K562 (cell line): Measurements from ENCODE around the gene TNIP1. TPM values are rescaled to one million over a fixed set of nuclear protein-coding genes. Genes with fewer than 3 reads are reported as not detected.

Source experiments
- BRD9 ChIP-seq: fragments of 450-650 bp; IDR thresholded peaks from 2 replicates; pipeline ENCODE4 v1.6.1; 2018; ENCODE audit warnings: low read depth; ENCODE audit not compliant: partially characterized antibody
- EZH2 ChIP-seq: IDR thresholded peaks from 2 replicates; pipeline ENCODE4 v1.6.1; 2012; ENCODE audit warnings: low read depth, mild to moderate bottlenecking, inconsistent platforms, low read length, borderline replicate concordance
- FUS ChIP-seq: fragments of 200-400 bp; formaldehyde crosslinking; optimal IDR thresholded peaks from 2 replicates; pipeline ENCODE3; 2017; ENCODE audit warnings: low read depth, low read length
- KDM2B ChIP-seq: fragments of 250-450 bp; sonication (Bioruptor Pico); IDR thresholded peaks from 2 replicates; pipeline ENCODE4 v1.8.0; 2021; ENCODE audit warnings: mild to moderate bottlenecking, moderate library complexity
- OTX1 ChIP-seq: fragments of 450-650 bp; formaldehyde crosslinking; IDR thresholded peaks from 2 replicates; pipeline ENCODE4 v1.4.0; 2022; ENCODE audit warnings: mild to moderate bottlenecking
- PHB ChIP-seq: fragments of 250-450 bp; sonication (Bioruptor Pico); IDR thresholded peaks from 2 replicates; pipeline ENCODE4 v1.5.0; 2021
- POU5F1 ChIP-seq: fragments of 150-350 bp; IDR thresholded peaks from 2 replicates; pipeline ENCODE4 v1.6.1; 2014; ENCODE audit warnings: borderline replicate concordance, low read length, low read depth, mild to moderate bottlenecking; ENCODE audit not compliant: partially characterized antibody
- RFX7 ChIP-seq: fragments of 250-450 bp; sonication (Bioruptor Pico); IDR thresholded peaks from 2 replicates; pipeline ENCODE4 v1.5.1; 2021; ENCODE audit warnings: mild to moderate bottlenecking
- ZBTB11 ChIP-seq, 3 experiments: fragments of 200-800 bp in 1 of 3; fragments of 250-450 bp in 1 of 3; fragments of 450-650 bp in 1 of 3; sonication (Bioruptor Pico) in 1 of 3; sonication (Bioruptor generic) in 1 of 3; formaldehyde crosslinking in 1 of 3; IDR thresholded peaks; 2 replicates each; pipeline versions ENCODE4 v1.6.1 to v1.8.0; 2016 to 2022; ENCODE audit warnings: mild to moderate bottlenecking in 2 of 3, missing genetic modification characterization in 2 of 3, missing compliant biosample characterization in 1 of 3, moderate library complexity in 1 of 3
- ZNF224 ChIP-seq: sonication (generic); formaldehyde crosslinking; IDR thresholded peaks from 2 replicates; pipeline ENCODE4 v1.8.0; 2022; ENCODE audit warnings: mild to moderate bottlenecking, missing genetic modification reagents
- polyA plus RNA-seq, 8 experiments: library from polyadenylated mRNA; depleted of rRNA in 4 of 8; stranded (reverse) in 5 of 8; unstranded in 3 of 8; fragments of >200 nt; fragmentation: Nextera tagmentation in 2 of 8; fragmentation: Illumina TruSeq in 1 of 8; extraction: Ambion mirVana in 2 of 8; extraction: Trizol in 1 of 8; gene quantifications; 2 replicates each; pipeline versions ENCODE4 v1.2.1 to v1.2.3, GENCODE V29; 2011 to 2014; ENCODE audit warnings: inconsistent platforms in 1 of 8, missing spikeins in 1 of 8
- total RNA-seq, 7 experiments: library from RNA; depleted of rRNA in 6 of 7; stranded (reverse); fragments of >200 nt in 6 of 7; fragmentation: Illumina TruSeq in 2 of 7; extraction: Trizol in 2 of 7; gene quantifications; 2 replicates each; pipeline versions ENCODE4 v1.2.1 to v1.2.3, GENCODE V29; 2011 to 2021; ENCODE audit warnings: low replicate concordance in 1 of 7
- TF ChIP-seq, protein P1 (sequence below): IDR thresholded peaks from 2 replicates; pipeline ENCODE4 v1.6.1; 2012; ENCODE audit warnings: low read depth, low read length, improper control_type of control experiment, borderline replicate concordance
- TF ChIP-seq, protein P2 (sequence below), 3 experiments: IDR thresholded peaks in 2 of 3; conservative IDR thresholded peaks in 1 of 3; 2 replicates each; pipeline ENCODE4 v1.5.1; 2011 to 2012; ENCODE audit warnings: low read length in 3 of 3, mild to moderate bottlenecking in 3 of 3, control low read depth in 2 of 3, improper control_type of control experiment in 1 of 3, inconsistent platforms in 1 of 3, low read depth in 1 of 3, mixed read lengths in 1 of 3, moderate library complexity in 1 of 3; ENCODE audit not compliant: insufficient read depth in 2 of 3

Gene TNIP1
- total and polyA plus RNA-seq, 9 of the 15 experiments (the other 6 are each of a cell fraction or from before 2014, with no cell fraction given) = 0.46 to 41.0 (median 24.6) TPM

- TF ChIP-seq EZH2 = no peak
- no peak for TF ChIP-seq POU5F1
- no peak for TF ChIP-seq ZBTB11 (CRISPR knock-in tag; IDR thresholded peaks at IDR 0.05)
- TF ChIP-seq ZNF224 (CRISPR knock-in tag) = no peak
- TF ChIP-seq PHB = no peak
- no peak for TF ChIP-seq FUS
- TF ChIP-seq, protein P1, sequence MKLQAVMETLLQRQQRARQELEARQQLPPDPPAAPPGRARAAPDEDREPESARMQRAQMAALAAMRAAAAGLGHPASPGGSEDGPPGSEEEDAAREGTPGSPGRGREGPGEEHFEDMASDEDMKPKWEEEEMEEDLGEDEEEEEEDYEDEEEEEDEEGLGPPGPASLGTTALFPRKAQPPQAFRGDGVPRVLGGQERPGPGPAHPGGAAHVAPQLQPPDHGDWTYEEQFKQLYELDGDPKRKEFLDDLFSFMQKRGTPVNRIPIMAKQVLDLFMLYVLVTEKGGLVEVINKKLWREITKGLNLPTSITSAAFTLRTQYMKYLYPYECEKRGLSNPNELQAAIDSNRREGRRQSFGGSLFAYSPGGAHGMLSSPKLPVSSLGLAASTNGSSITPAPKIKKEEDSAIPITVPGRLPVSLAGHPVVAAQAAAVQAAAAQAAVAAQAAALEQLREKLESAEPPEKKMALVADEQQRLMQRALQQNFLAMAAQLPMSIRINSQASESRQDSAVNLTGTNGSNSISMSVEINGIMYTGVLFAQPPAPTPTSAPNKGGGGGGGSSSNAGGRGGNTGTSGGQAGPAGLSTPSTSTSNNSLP = 0 out of 2 replicates have a peak, but pooled peaks have one; percentile 9
- no peak for TF ChIP-seq RFX7 (CRISPR knock-in tag)
- TF ChIP-seq, protein P2, sequence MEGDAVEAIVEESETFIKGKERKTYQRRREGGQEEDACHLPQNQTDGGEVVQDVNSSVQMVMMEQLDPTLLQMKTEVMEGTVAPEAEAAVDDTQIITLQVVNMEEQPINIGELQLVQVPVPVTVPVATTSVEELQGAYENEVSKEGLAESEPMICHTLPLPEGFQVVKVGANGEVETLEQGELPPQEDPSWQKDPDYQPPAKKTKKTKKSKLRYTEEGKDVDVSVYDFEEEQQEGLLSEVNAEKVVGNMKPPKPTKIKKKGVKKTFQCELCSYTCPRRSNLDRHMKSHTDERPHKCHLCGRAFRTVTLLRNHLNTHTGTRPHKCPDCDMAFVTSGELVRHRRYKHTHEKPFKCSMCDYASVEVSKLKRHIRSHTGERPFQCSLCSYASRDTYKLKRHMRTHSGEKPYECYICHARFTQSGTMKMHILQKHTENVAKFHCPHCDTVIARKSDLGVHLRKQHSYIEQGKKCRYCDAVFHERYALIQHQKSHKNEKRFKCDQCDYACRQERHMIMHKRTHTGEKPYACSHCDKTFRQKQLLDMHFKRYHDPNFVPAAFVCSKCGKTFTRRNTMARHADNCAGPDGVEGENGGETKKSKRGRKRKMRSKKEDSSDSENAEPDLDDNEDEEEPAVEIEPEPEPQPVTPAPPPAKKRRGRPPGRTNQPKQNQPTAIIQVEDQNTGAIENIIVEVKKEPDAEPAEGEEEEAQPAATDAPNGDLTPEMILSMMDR (IDR thresholded peaks at IDR 0.05 in 2 of 3, conservative IDR thresholded peaks at IDR 0.05 in 1 of 3; ENCODE audit: insufficient read depth in 2 of 3, low read depth in 1 of 3, low read length in 3 of 3) = no peak
- TF ChIP-seq OTX1 (CRISPR knock-in tag) = no peak
- no peak for TF ChIP-seq KDM2B (CRISPR knock-in tag)
- peak; percentile 48 for TF ChIP-seq BRD9
Observed at GRCh38 chr5:151015974-151016587, 64.8 kb downstream of the TNIP1 start (continued).
